ENCODE measurements around the gene CMTM8.

CMTM8 gene

GRCh38 chr3:32406486-32407408, 168.3 kb downstream of the CMTM8 start:
- no peak for DNase-seq (ENCODE audit: low read depth in 2 of 2)

- DNase-seq (ENCODE audit: low read depth in 2 of 2), result no peak
Measured at GRCh38 chr3:32410367-32411246, 172.1 kb downstream of the CMTM8 start.

- no peak for DNase-seq (ENCODE audit: low read depth in 2 of 2)
Measured at GRCh38 chr3:32411442-32411841, 173.0 kb downstream of the CMTM8 start.

- no peak for DNase-seq (ENCODE audit: low read depth in 2 of 2)
Measured at GRCh38 chr3:32412887-32413286, 174.4 kb downstream of the CMTM8 start.

GRCh38 chr3:32413845-32414521, 175.5 kb downstream of the CMTM8 start:
- DNase-seq (ENCODE audit: low read depth in 2 of 2), result no peak

- DNase-seq (ENCODE audit: low read depth in 2 of 2), result no peak
Measured at GRCh38 chr3:32414522-32415202, 176.2 kb downstream of the CMTM8 start.

- no peak for DNase-seq (ENCODE audit: low read depth in 2 of 2)
Measured at GRCh38 chr3:32419742-32420125, 181.3 kb downstream of the CMTM8 start.
